Activated CD4-positive, alpha-beta T cell treated with anti-CD3 and anti-CD28 coated beads, Interleukin-2, Interleukin-4, amounts not matched to agents 100 ng/mL and 50 ng/mL, durations not matched to agents 16 hours and 8 hours (primary cell): ENCODE measurements around the gene SLC9A7.
"Not testable (repeated sequence)": the region's sequence is repeated elsewhere in the genome, so short reads cannot be mapped to it uniquely, and the experiment has no call there.

Experiments
- DNase-seq: peaks from one replicate; pipeline ENCODE4 v3.0.0-alpha.2; 2020; ENCODE audit warnings: low spot score

SLC9A7 gene

GRCh38 chrX:46758956-46759644 lies at the start of gene SLC9A7:
SLC9A7 (minus strand) TSS chrX:46759118; CDS start chrX:46759029, 89 bp downstream.
- DNase-seq = peak; percentile 80

GRCh38 chrX:46805270-46805669 lies 46.4 kb upstream of the SLC9A7 start:
- DNase-seq = no peak

- no peak for DNase-seq
These were observed 44.2 kb upstream of the SLC9A7 start for GRCh38 chrX:46803140-46803539.

GRCh38 chrX:46796574-46797191 lies 37.8 kb upstream of the SLC9A7 start:
- DNase-seq = peak; percentile 73

GRCh38 chrX:46793386-46794143 lies 34.6 kb upstream of the SLC9A7 start:
- no peak for DNase-seq

- no peak for DNase-seq
These were observed 33.9 kb upstream of the SLC9A7 start for GRCh38 chrX:46792810-46793188.

GRCh38 chrX:46791927-46792809 lies 33.2 kb upstream of the SLC9A7 start:
- DNase-seq = peak; percentile 62

- no peak for DNase-seq
These were observed 30.0 kb upstream of the SLC9A7 start for GRCh38 chrX:46788902-46789301.

GRCh38 chrX:46784437-46784836 lies 25.5 kb upstream of the SLC9A7 start:
- not testable (repeated sequence) for DNase-seq

GRCh38 chrX:46782034-46782433 lies 23.1 kb upstream of the SLC9A7 start:
- no peak for DNase-seq

- DNase-seq = no peak
These were observed 19.3 kb upstream of the SLC9A7 start for GRCh38 chrX:46777971-46778810.

- no peak for DNase-seq
These were observed 11.9 kb upstream of the SLC9A7 start for GRCh38 chrX:46770817-46771163.

- DNase-seq = no peak
These were observed 11.3 kb upstream of the SLC9A7 start for GRCh38 chrX:46770000-46770816.

GRCh38 chrX:46762963-46763362 lies 4.0 kb upstream of the SLC9A7 start:
- no peak for DNase-seq

- DNase-seq = no peak
These were observed 692 bp upstream of the SLC9A7 start for GRCh38 chrX:46759645-46759974.

- DNase-seq = peak; percentile 6
These were observed 559 bp downstream of the SLC9A7 start for GRCh38 chrX:46758163-46758955.

- no peak for DNase-seq
These were observed 1.3 kb downstream of the SLC9A7 start for GRCh38 chrX:46757593-46757992.

GRCh38 chrX:46757052-46757451 lies 1.9 kb downstream of the SLC9A7 start:
- DNase-seq = no peak

- no peak for DNase-seq
These were observed 3.2 kb downstream of the SLC9A7 start for GRCh38 chrX:46755671-46756070.

GRCh38 chrX:46754586-46755061 lies 4.3 kb downstream of the SLC9A7 start:
- DNase-seq = no peak
